ENCODE results near the gene CYS1.

Gene CYS1

DNA sequence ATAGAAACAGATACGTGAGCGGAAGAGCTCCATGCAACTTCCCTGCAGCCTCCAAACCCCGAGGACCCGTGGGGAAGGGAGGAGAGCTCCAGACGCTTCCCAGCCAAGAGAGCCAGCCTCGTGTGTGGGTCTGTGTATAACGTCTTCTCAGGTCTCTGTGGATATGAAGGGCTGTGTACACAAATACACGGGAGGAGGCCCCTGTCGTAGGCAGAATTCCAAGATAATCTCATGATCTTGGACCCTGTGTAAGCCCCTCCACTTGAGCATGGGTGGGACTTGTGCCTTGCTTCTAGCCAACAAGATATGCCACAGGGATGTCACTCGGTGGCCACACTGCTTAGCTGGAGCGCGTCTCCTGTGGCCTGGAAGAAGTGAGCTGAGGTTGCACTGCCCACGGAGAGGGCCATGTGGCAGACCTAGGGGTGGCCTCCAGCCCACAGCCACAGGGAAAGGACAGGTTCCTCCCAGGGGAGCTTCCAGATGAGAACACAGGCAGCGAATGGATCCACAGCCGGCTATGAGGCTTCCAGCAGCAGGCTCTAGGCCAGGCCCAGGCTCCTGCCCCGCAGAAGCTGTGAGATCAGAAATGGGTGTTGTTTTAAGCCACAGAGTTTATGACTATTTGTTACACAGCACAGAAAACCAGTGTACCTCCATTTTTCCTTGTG lies 52.4 kb downstream of the CYS1 start:
- POLR2A ChIA-PET: no interaction called here
- CTCF ChIA-PET: interaction anchor here (0.9 to 4.6 kb wide), 8 partner anchors 10 to 227 kb away, joined by 3 to 30 read pairs (median 3); no protein-coding TSS in a partner anchor
- TF ChIP-seq, protein P1, sequence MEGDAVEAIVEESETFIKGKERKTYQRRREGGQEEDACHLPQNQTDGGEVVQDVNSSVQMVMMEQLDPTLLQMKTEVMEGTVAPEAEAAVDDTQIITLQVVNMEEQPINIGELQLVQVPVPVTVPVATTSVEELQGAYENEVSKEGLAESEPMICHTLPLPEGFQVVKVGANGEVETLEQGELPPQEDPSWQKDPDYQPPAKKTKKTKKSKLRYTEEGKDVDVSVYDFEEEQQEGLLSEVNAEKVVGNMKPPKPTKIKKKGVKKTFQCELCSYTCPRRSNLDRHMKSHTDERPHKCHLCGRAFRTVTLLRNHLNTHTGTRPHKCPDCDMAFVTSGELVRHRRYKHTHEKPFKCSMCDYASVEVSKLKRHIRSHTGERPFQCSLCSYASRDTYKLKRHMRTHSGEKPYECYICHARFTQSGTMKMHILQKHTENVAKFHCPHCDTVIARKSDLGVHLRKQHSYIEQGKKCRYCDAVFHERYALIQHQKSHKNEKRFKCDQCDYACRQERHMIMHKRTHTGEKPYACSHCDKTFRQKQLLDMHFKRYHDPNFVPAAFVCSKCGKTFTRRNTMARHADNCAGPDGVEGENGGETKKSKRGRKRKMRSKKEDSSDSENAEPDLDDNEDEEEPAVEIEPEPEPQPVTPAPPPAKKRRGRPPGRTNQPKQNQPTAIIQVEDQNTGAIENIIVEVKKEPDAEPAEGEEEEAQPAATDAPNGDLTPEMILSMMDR (IDR thresholded peaks at IDR 0.05; ENCODE audit: control extremely low read depth, extremely low read depth, low read depth, missing control alignments): no peak
- no peak for DNase-seq (ENCODE audit: extremely low spot score)

DNA sequence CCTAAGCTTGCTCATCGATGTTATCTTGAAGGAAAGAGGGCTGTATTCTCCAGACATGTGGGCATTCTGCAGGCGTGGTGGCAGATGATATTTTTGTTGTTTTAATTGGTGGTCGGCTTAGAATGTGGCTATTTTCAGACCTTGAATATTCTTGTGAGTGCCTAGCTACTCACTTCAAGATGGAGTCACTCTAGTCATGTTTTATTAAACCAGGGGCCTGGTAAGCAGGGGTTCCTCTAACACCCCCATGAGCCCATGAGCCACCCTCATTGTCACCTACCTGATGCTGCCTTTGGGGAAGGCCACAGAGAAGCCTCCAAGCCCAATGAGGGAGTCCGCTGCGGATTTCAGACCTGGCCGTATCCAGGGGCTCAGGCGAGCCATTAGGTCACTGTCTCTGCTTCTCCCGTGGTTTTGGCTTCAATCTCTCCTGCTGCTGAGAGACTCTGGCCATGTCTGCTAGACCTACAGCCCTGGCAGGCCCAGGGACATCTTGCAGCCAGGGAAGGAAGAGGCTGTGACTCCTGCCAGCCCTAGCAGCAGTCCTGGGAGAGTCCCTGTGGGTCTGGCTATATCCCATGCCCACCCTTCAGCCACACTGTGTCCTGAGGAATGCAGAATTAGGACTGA lies 53.2 kb downstream of the CYS1 start:
- ChIA-PET POLR2A (no interaction called here), CTCF (interaction anchor here (0.9 to 4.6 kb wide), 5 partner anchors 11 to 227 kb away, joined by 3 to 30 read pairs (median 7); no protein-coding TSS in a partner anchor)
- TF ChIP-seq, protein P1 (IDR thresholded peaks at IDR 0.05; ENCODE audit: control extremely low read depth, extremely low read depth, low read depth, missing control alignments): no peak
- DNase-seq (ENCODE audit: extremely low spot score): no peak

DNA sequence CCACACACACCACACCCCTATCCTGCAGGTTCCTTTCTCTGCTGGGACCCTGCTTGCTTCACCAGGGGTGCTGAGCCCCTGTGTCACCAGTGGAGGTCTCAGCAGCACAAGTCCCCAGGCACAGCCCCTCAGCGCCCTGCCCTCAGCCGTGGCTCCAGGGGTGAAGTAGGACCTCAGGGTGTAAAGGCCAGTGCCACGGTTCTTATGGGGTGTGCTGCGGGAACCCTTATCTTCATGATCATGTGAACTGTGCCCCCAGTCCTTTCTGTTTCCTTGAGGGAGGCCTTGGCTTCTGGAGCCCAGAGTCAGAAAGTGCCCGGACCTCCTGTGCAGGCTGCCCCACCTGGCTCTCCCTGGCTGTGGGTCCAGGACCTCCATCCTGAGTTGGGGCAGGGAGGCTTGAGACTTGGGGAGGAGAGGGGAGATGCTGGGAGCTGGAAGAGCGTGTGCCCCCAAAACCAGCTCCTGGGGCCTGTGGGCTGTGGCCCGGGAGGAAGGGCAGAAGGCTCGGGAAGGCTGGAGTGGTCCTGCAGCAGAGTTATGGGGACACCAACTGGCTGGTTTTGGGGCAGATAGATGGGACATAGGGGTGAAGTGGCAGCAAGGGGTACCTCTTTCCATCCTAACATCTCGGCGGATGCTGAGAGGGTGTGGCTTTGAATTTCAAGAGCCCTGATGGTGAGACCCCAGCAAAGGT lies 57.1 kb downstream of the CYS1 start:
- CTCF ChIA-PET: interaction anchor here (1.0 to 3.1 kb wide), 2 partner anchors 39 to 412 kb away, joined by 3 to 7 read pairs; no protein-coding TSS in a partner anchor
- no peak for DNase-seq (ENCODE audit: extremely low spot score)
- TF ChIP-seq, protein P1 (IDR thresholded peaks at IDR 0.05; ENCODE audit: control extremely low read depth, extremely low read depth, low read depth, missing control alignments): no peak
- POLR2A ChIA-PET: no interaction called here

- POLR2A ChIA-PET: no interaction called here
- no peak for DNase-seq (ENCODE audit: extremely low spot score)
- TF ChIP-seq, protein P1 (IDR thresholded peaks at IDR 0.05; ENCODE audit: control extremely low read depth, extremely low read depth, low read depth, missing control alignments): no peak
- CTCF ChIA-PET: interaction anchor here (2.8 kb wide), 1 partner anchor 208 kb away, joined by 13 read pairs; no protein-coding TSS in a partner anchor
These were observed 57.8 kb downstream of the CYS1 start for GRCh38 chr2:10022445-10022844.

- TF ChIP-seq, protein P1 (IDR thresholded peaks at IDR 0.05; ENCODE audit: control extremely low read depth, extremely low read depth, low read depth, missing control alignments): no peak
- DNase-seq (ENCODE audit: extremely low spot score): no peak
- ChIA-PET POLR2A (no interaction called here), CTCF (interaction anchor here (2.8 kb wide), 1 partner anchor 207 kb away, joined by 13 read pairs; no protein-coding TSS in a partner anchor)
These were observed 58.2 kb downstream of the CYS1 start for GRCh38 chr2:10022041-10022421.

DNA sequence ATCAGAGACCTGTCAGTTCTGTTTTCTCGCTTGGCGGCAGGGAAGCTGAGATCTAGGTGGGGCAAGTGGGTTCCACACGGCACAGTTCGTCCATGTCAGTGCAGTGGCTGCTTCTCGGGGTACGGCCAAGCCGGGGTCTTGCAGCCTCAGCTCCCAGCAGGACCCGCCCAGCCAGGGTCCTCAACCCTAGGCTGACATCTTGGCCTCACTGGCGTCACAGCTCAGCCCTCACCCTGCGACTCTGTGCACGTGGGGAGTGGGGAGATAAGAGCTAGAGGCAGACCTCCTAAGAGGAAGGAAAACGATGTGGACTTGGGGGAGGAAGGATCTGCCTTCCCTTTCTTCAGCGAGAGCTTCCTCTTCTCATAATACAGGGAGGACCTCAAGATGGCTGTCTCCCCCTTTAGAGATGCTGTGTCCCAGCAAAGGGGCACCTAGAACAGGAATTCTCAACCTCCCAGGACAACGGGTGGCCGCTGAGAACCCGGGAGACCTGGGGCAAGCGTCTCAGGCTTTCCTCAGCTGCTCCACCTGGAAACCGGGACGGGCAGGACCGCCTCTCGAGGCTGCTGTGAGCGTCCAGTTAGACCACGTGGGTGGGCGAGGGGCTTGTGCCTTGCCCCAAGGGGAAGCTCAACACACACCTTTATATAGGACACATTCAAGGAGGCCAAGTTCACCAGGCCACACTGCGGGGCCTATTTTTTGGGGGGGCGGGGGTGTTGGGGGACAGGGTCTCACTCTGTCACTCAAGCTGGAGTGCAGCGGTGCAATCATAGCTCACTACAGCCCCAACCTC lies 60.4 kb downstream of the CYS1 start:
- TF ChIP-seq, protein P1 (IDR thresholded peaks at IDR 0.05; ENCODE audit: control extremely low read depth, extremely low read depth, low read depth, missing control alignments): no peak
- no peak for DNase-seq (ENCODE audit: extremely low spot score)
- CTCF ChIA-PET: interaction anchor here (1.0 to 2.8 kb wide), 5 partner anchors 9 to 416 kb away, joined by 3 to 13 read pairs (median 4); no protein-coding TSS in a partner anchor
- POLR2A ChIA-PET: no interaction called here

Data from GM10248 (cell line).